IMR-90 (cell line): ENCODE data around the gene MUC21. TPM values are rescaled to one million over a fixed set of nuclear protein-coding genes. Genes with fewer than 3 reads are reported as not detected.

Experiments
- ATAC-seq: fragments of 200-7000 bp; cut with Tn5 transposase; 2 replicates; pipeline ENCODE4 v1.9.1; 2020; ENCODE audit warnings: low read depth, mild to moderate bottlenecking, moderate library complexity
- BruUV-seq: library from RNA; stranded (reverse); fragments of 400-500 nt; replicated peaks from 2 replicates; lab custom pipeline; 2021; lab: Mats Ljungman, UMichigan
- CTCF ChIA-PET: fragments of 300-600 bp; formaldehyde crosslinking; extraction: SDS; loops from one replicate; lab custom pipeline; 2021; ENCODE audit warnings: antibody characterized with exemption; lab: Yijun Ruan, JAX
- POLR2A ChIA-PET: fragments of 300-600 bp; sonication (Branson Sonifier 250); formaldehyde crosslinking; loops from one replicate; lab custom pipeline; 2022; ENCODE audit warnings: antibody characterized with exemption; ENCODE audit not compliant: unreplicated experiment; lab: Charles Lee
- DNase-seq: peaks from one replicate; pipeline ENCODE4 v3.0.0; 2013
- H2AFZ ChIP-seq: replicated peaks from 2 replicates; pipeline ENCODE3; 2013; ENCODE audit warnings: low read length, mild to moderate bottlenecking; ENCODE audit not compliant: poor library complexity
- H2AK5ac ChIP-seq: 2 replicates; pipeline ENCODE4 v1.6.1; 2013; ENCODE audit warnings: low read depth, low read length, inconsistent platforms
- H2AK9ac ChIP-seq: replicated peaks from 2 replicates; pipeline ENCODE3; 2013; ENCODE audit warnings: mild to moderate bottlenecking, low read depth, low read length, moderate library complexity; ENCODE audit not compliant: poor library complexity
- H2BK120ac ChIP-seq: 2 replicates; pipeline ENCODE4 v1.6.1; 2013; ENCODE audit warnings: low read depth, low read length, inconsistent platforms
- H2BK15ac ChIP-seq: 3 replicates; pipeline ENCODE4 v1.6.1; 2013; ENCODE audit warnings: low read depth, low read length, inconsistent platforms
- H2BK20ac ChIP-seq: 2 replicates; pipeline ENCODE4 v1.6.1; 2013; ENCODE audit warnings: low read depth, mild to moderate bottlenecking, inconsistent platforms, low read length, moderate library complexity
- H2BK5ac ChIP-seq: 2 replicates; pipeline ENCODE4 v1.6.1; 2013; ENCODE audit warnings: mild to moderate bottlenecking, low read depth, low read length, inconsistent platforms; ENCODE audit not compliant: poor library complexity, severe bottlenecking
- H3K14ac ChIP-seq: replicated peaks from 2 replicates; pipeline ENCODE4 v1.6.1; 2013; ENCODE audit warnings: low read depth, low read length, inconsistent platforms
- H3K18ac ChIP-seq: 2 replicates; pipeline ENCODE4 v1.6.1; 2013; ENCODE audit warnings: low read depth, low read length, control low read depth
- H3K23ac ChIP-seq: 2 replicates; pipeline ENCODE4 v1.6.1; 2013; ENCODE audit warnings: low read depth, low read length, inconsistent platforms
- H3K27ac ChIP-seq: 2 replicates; pipeline ENCODE4 v1.5.1; 2013; ENCODE audit warnings: mild to moderate bottlenecking, control low read depth, low read length; ENCODE audit not compliant: insufficient read depth
- H3K27me3 ChIP-seq: 2 replicates; pipeline ENCODE4 v1.6.1; 2013; ENCODE audit warnings: low read length; ENCODE audit not compliant: control insufficient read depth, insufficient read depth
- H3K36me3 ChIP-seq: 2 replicates; pipeline ENCODE4 v1.6.1; 2013; ENCODE audit warnings: low read length, mixed read lengths; ENCODE audit not compliant: control insufficient read depth, insufficient read depth
- H3K4ac ChIP-seq: 2 replicates; pipeline ENCODE4 v1.6.1; 2013; ENCODE audit warnings: low read depth, low read length, inconsistent platforms
- H3K4me1 ChIP-seq: 2 replicates; pipeline ENCODE4 v1.6.1; 2013; ENCODE audit warnings: low read length, mixed read lengths; ENCODE audit not compliant: control insufficient read depth, insufficient read depth
- H3K4me2 ChIP-seq: 2 replicates; pipeline ENCODE4 v1.6.1; 2013; ENCODE audit warnings: low read depth, mild to moderate bottlenecking, control low read depth, low read length, moderate library complexity
- H3K4me3 ChIP-seq: 2 replicates; pipeline ENCODE4 v1.5.1; 2013; ENCODE audit warnings: low read depth, mild to moderate bottlenecking, control low read depth, low read length, moderate library complexity; ENCODE audit not compliant: insufficient read depth
- H3K56ac ChIP-seq: 2 replicates; pipeline ENCODE4 v1.6.1; 2013; ENCODE audit warnings: low read length, inconsistent platforms; ENCODE audit not compliant: insufficient read depth; ENCODE audit errors: extremely low read depth
- H3K79me1 ChIP-seq, 2 experiments: 2 replicates each; pipeline ENCODE4 v1.6.1; 2013; ENCODE audit warnings: low read length in 2 of 2, inconsistent platforms in 1 of 2, low read depth in 1 of 2
- H3K9ac ChIP-seq: 2 replicates; pipeline ENCODE4 v1.6.1; 2013; ENCODE audit warnings: low read depth, low read length, control low read depth
- H3K9me1 ChIP-seq: 2 replicates; pipeline ENCODE4 v1.6.1; 2013; ENCODE audit warnings: low read length, inconsistent platforms; ENCODE audit not compliant: insufficient read depth
- H3K9me3 ChIP-seq: 2 replicates; pipeline ENCODE4 v1.6.1; 2013; ENCODE audit warnings: low read length; ENCODE audit not compliant: control insufficient read depth, insufficient read depth
- H4K20me1 ChIP-seq: 2 replicates; pipeline ENCODE4 v1.6.1; 2013; ENCODE audit warnings: low read length, inconsistent platforms; ENCODE audit not compliant: insufficient read depth
- H4K5ac ChIP-seq: 2 replicates; pipeline ENCODE4 v1.6.1; 2013; ENCODE audit warnings: mild to moderate bottlenecking, low read depth, low read length, control low read depth
- H4K8ac ChIP-seq, 2 experiments: 2 replicates each; pipeline ENCODE4 v1.6.1; 2013; ENCODE audit warnings: low read depth in 2 of 2, low read length in 2 of 2, control low read depth in 1 of 2, inconsistent platforms in 1 of 2
- H4K91ac ChIP-seq: 2 replicates; pipeline ENCODE4 v1.6.1; 2013; ENCODE audit warnings: low read depth, low read length, inconsistent platforms; ENCODE audit not compliant: insufficient read depth
- BHLHE40 ChIP-seq: fragments of 150-350 bp; IDR thresholded peaks from 2 replicates; pipeline ENCODE4 v1.6.1; 2016; ENCODE audit warnings: mild to moderate bottlenecking, low read depth, low read length
- CEBPB ChIP-seq: IDR thresholded peaks from 2 replicates; pipeline ENCODE4 v1.6.1; 2012; ENCODE audit warnings: low read depth, low read length, improper control_type of control experiment
- CHD1 ChIP-seq: IDR thresholded peaks from 2 replicates; pipeline ENCODE4 v1.6.1; 2012; ENCODE audit warnings: low read depth, low read length, improper control_type of control experiment
- CTCF ChIP-seq: conservative IDR thresholded peaks from 2 replicates; pipeline ENCODE4 v1.5.1; 2012; ENCODE audit warnings: mild to moderate bottlenecking, low read depth, low read length, improper control_type of control experiment
- FOS ChIP-seq: fragments of 150-350 bp; IDR thresholded peaks from 2 replicates; pipeline ENCODE4 v1.6.1; 2016; ENCODE audit warnings: low read depth, low read length
- MAFK ChIP-seq: IDR thresholded peaks from 2 replicates; pipeline ENCODE4 v1.6.1; 2012; ENCODE audit warnings: low read depth, low read length, improper control_type of control experiment
- MAZ ChIP-seq: IDR thresholded peaks from 2 replicates; pipeline ENCODE4 v1.6.1; 2012; ENCODE audit warnings: low read depth, mild to moderate bottlenecking, low read length, improper control_type of control experiment, moderate library complexity, borderline replicate concordance
- MXI1 ChIP-seq: IDR thresholded peaks from 2 replicates; pipeline ENCODE4 v1.6.1; 2012; ENCODE audit warnings: low read depth, mild to moderate bottlenecking, low read length, moderate library complexity, borderline replicate concordance
- POLR2A ChIP-seq: IDR thresholded peaks from 2 replicates; pipeline ENCODE4 v1.6.1; 2012; ENCODE audit warnings: mild to moderate bottlenecking, low read depth, low read length
- RAD21 ChIP-seq: IDR thresholded peaks from 2 replicates; pipeline ENCODE4 v1.6.1; 2012; ENCODE audit warnings: low read length, improper control_type of control experiment
- RFX5 ChIP-seq: IDR thresholded peaks from 2 replicates; pipeline ENCODE4 v1.8.0; 2012; ENCODE audit warnings: low read depth, mild to moderate bottlenecking, low read length, moderate library complexity
- SMC3 ChIP-seq: fragments of 150-350 bp; IDR thresholded peaks from 2 replicates; pipeline ENCODE4 v1.6.1; 2016; ENCODE audit warnings: low read depth, mild to moderate bottlenecking, antibody characterized with exemption, low read length, moderate library complexity
- USF2 ChIP-seq: fragments of 150-350 bp; IDR thresholded peaks from 2 replicates; pipeline ENCODE4 v1.6.1; 2017; ENCODE audit warnings: mild to moderate bottlenecking, antibody characterized with exemption, low read length, low read depth
- WGBS, 2 experiments: methylation state at CpG; one replicate each; pipeline versions ENCODE4 v1.1.5 to v1.1.7; 2013; ENCODE audit warnings: missing lambda C conversion rate in 2 of 2; ENCODE audit not compliant: insufficient read length in 1 of 2; ENCODE audit errors: extremely low coverage in 2 of 2; 5-methylcytosine and 5-hydroxymethylcytosine counted together
- dilution Hi-C: fragments of 300-500 bp; cut with HindIII; formaldehyde crosslinking; loops from one replicate; pipeline ENCODE4 v1.14.3; 2018; ENCODE audit warnings: low sequenced_read_pairs; ENCODE audit not compliant: unreplicated experiment
- in situ Hi-C: fragments of 300-500 bp; cut with MboI; formaldehyde crosslinking; loops from 3 replicates; pipeline ENCODE4 v1.14.3; 2019; ENCODE audit warnings: low sequenced_read_pairs, inconsistent platforms, mixed read lengths
- intact Hi-C: fragments of 100-400 bp; cut with micrococcal nuclease; formaldehyde crosslinking; loops from 2 replicates; pipeline ENCODE4 v1.10.0; 2022
- polyA plus RNA-seq, 3 experiments: library from polyadenylated mRNA; depleted of rRNA; stranded (reverse); fragments of >200 nt; gene quantifications; 2 replicates each; pipeline ENCODE4 v1.2.3, GENCODE V29; 2012; ENCODE audit warnings: low replicate concordance in 1 of 3
- total RNA-seq: library from RNA; depleted of rRNA; stranded (reverse); fragments of >200 nt; gene quantifications from 2 replicates; pipeline ENCODE4 v1.2.3, GENCODE V29; 2012
- TF ChIP-seq, protein P1 (sequence below): fragments of 150-350 bp; IDR thresholded peaks from 2 replicates; pipeline ENCODE4 v1.6.1; 2016; ENCODE audit warnings: low read depth, mild to moderate bottlenecking, low read length, moderate library complexity, borderline replicate concordance

Gene MUC21
- total and polyA plus RNA-seq, 2 of the 4 experiments (the other 2 are of a cell fraction): not detected

- in situ Hi-C loops (no loop called here), intact Hi-C loops (no loop called here), dilution Hi-C loops (no loop called here)
- Histone ChIP-seq H3K4me1 (no peaks in the 10 kb centered on the region), H3K56ac (no peak overlapping the region), H3K9me1 (no peaks in the 10 kb centered on the region), H2BK120ac (no peak overlapping the region), H4K20me1 (no peaks in the 10 kb centered on the region), H3K79me1 (no peaks in the 10 kb centered on the region), H4K8ac (no peak overlapping the region), H4K91ac (no peak overlapping the region), H2BK5ac (no peak overlapping the region), H2AK9ac (no peak overlapping the region), H3K4ac (no peak overlapping the region), H3K4me2 (no peak overlapping the region), H3K27me3 (peaks cover 5% of the 10 kb centered on the region), H3K9ac (no peak overlapping the region), H2AFZ (no peak overlapping the region), H3K4me3 (no peak overlapping the region), H3K23ac (no peak overlapping the region), H2BK20ac (no peak overlapping the region), H3K14ac (no peak overlapping the region), H3K27ac (no peak overlapping the region), H4K5ac (no peak overlapping the region), H2AK5ac (no peak overlapping the region), H3K36me3 (no peaks in the 10 kb centered on the region), H3K9me3 (no peaks in the 10 kb centered on the region), H3K18ac (no peak overlapping the region), H2BK15ac (no peak overlapping the region)
- WGBS, 2 experiments: no CpG with 5 or more reads among the region's 2 CpGs
- DNase-seq (no peak), ATAC-seq (no peak)
- ChIA-PET CTCF (no interaction called here), POLR2A (no interaction called here)
- BruUV-seq: no TSS peak
- TF ChIP-seq BHLHE40 (no peak), FOS (no peak), USF2 (no peak), CHD1 (no peak), MAFK (no peak), SMC3 (no peak), CTCF (no peak), POLR2A (no peak), RAD21 (no peak), CEBPB (no peak), MXI1 (no peak), RFX5 (no peak), MAZ (no peak)
- TF ChIP-seq, protein P1, sequence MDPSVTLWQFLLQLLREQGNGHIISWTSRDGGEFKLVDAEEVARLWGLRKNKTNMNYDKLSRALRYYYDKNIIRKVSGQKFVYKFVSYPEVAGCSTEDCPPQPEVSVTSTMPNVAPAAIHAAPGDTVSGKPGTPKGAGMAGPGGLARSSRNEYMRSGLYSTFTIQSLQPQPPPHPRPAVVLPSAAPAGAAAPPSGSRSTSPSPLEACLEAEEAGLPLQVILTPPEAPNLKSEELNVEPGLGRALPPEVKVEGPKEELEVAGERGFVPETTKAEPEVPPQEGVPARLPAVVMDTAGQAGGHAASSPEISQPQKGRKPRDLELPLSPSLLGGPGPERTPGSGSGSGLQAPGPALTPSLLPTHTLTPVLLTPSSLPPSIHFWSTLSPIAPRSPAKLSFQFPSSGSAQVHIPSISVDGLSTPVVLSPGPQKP: no peak
Measured at GRCh38 chr6:30997301-30997700, 13.8 kb downstream of the MUC21 start.
